ENCODE measurements around the gene SORCS2.

Gene SORCS2

DNA sequence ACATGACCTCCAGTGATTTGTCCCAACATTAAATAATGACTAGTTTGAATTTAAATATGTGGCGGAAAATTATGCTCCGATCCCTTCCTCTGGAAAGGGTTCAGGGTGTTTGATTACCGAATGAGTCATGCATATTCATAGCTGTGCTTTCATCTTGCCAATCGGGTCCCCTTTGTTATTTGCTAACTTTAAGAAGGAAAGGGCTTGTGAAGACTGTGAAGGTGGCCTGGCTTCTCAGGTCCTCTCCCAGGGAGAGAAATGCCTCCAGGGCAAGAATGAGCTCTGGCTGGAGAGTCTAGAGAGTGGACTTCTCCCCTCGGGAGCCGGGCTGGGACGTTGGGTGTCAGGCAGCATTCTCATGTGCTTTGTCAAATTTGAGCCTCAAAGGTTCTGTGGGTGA lies 397.9 kb downstream of the SORCS2 start:
- Histone ChIP-seq H3K36me3 (ENCODE audit: control insufficient read depth in 4 of 4, insufficient read depth in 4 of 4, low read length in 3 of 4) (no peaks in the 10 kb centered on the region), H3K4me1 (ENCODE audit: control extremely low read depth in 1 of 4, control insufficient read depth in 4 of 4, insufficient read depth in 4 of 4, low read length in 3 of 4) (no peaks in the 10 kb centered on the region), H3K27me3 (replicated peaks in 2 of 5; ENCODE audit: control insufficient read depth in 4 of 5, insufficient read depth in 5 of 5, low read length in 4 of 5) (peaks cover 0 to 58% (median 10%) of the 10 kb centered on the region in 5 experiments), H3K9me3 (ENCODE audit: control extremely low read depth in 1 of 5, control insufficient read depth in 4 of 5, insufficient read depth in 2 of 5, low read depth in 1 of 5, low read length in 4 of 5) (peaks cover 0 to 2% (median 0%) of the 10 kb centered on the region in 5 experiments), H3K27ac (ENCODE audit: insufficient read depth in 1 of 2, low read depth in 1 of 2, low read length in 2 of 2, poor library complexity in 1 of 2, severe bottlenecking in 2 of 2) (no peak overlapping the region), H3K4me3 (ENCODE audit: control insufficient read depth in 1 of 7, extremely low read depth in 1 of 7, insufficient read depth in 4 of 7, low read depth in 2 of 7, low read length in 6 of 7) (no peak overlapping the region)
- POLR2A ChIA-PET: no interaction called here
- WGBS (ENCODE audit: insufficient coverage): 69% methylated on average over 5 of the region's 7 CpGs
- CTCF ChIA-PET: no interaction called here
- DNase-seq: no peak

DNA sequence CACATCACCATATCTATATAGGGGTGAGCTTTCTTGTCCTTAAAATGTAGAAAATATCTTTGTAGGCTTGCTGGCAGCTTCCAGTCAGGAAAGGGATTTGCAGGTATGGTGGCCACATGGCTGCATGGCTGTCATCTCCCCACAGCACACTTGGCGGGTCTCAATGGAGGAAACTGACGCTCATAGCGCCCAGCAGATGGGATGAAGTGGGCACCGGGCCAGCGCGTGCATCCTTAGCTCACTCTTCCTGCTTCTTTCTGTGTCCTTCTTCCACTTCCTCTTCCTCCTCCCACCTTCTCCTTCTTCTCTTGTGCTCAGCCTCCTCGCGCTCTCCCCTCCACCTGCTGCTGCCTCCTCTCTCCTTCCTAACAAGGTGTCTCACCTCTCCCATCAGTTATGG lies 398.6 kb downstream of the SORCS2 start:
- H3K27me3 ChIP-seq (replicated peaks in 2 of 5; ENCODE audit: control insufficient read depth in 4 of 5, insufficient read depth in 5 of 5, low read length in 4 of 5): peaks cover 0 to 65% (median 9%) of the 10 kb centered on the region in 5 experiments
- 91% methylated on average over 7 of the region's 8 CpGs for WGBS (ENCODE audit: insufficient coverage)
- ChIA-PET POLR2A (no interaction called here), CTCF (interaction anchor here (0.7 kb wide), 1 partner anchor 129 kb away, joined by 3 read pairs; no protein-coding TSS in a partner anchor)
- H3K9me3 ChIP-seq (ENCODE audit: control extremely low read depth in 1 of 5, control insufficient read depth in 4 of 5, insufficient read depth in 2 of 5, low read depth in 1 of 5, low read length in 4 of 5): peaks cover 0 to 2% (median 0%) of the 10 kb centered on the region in 5 experiments
- H3K4me1 ChIP-seq (ENCODE audit: control extremely low read depth in 1 of 4, control insufficient read depth in 4 of 4, insufficient read depth in 4 of 4, low read length in 3 of 4): no peaks in the 10 kb centered on the region
- no peak overlapping the region for H3K27ac ChIP-seq (ENCODE audit: insufficient read depth in 1 of 2, low read depth in 1 of 2, low read length in 2 of 2, poor library complexity in 1 of 2, severe bottlenecking in 2 of 2)
- H3K36me3 ChIP-seq (ENCODE audit: control insufficient read depth in 4 of 4, insufficient read depth in 4 of 4, low read length in 3 of 4): no peaks in the 10 kb centered on the region
- no peak for DNase-seq
- no peak overlapping the region for H3K4me3 ChIP-seq (ENCODE audit: control insufficient read depth in 1 of 7, extremely low read depth in 1 of 7, insufficient read depth in 4 of 7, low read depth in 2 of 7, low read length in 6 of 7)

DNA sequence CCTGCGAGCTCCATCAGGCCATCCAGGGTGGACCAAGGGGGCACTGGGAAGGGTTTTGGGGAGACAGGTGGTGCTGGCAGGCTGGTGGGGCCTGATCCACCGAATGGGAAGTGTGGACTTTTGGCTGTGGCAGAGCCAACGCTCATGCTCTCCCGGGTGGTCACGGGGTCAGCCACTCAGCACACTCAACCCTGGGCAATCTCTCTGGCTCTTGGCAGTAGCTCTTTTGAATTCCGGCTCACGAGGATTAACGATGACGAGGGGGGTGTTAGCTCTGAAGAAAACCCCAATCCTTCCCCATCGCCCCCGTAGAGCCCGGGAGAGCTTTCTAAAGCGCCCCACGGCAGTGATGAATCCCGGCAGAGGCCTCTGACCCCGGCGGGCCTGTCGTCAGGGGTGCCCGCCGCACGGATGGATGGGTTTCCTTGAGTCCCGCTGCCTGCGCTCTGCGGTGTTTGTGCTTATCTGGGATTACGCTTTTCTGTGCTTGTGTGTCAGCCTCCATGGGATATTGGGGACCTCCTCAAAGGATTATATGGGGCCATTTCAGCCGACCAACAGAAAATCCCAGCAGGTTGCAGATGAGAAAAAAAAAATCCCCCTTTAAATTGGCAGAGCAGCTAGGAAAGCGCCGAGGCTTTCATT lies 399.2 kb downstream of the SORCS2 start:
- Histone ChIP-seq H3K27me3 (replicated peaks in 2 of 5; ENCODE audit: control insufficient read depth in 4 of 5, insufficient read depth in 5 of 5, low read length in 4 of 5) (peaks cover 0 to 71% (median 9%) of the 10 kb centered on the region in 5 experiments), H3K9me3 (ENCODE audit: control extremely low read depth in 1 of 5, control insufficient read depth in 4 of 5, insufficient read depth in 2 of 5, low read depth in 1 of 5, low read length in 4 of 5) (peaks cover 0 to 2% (median 0%) of the 10 kb centered on the region in 5 experiments), H3K4me1 (ENCODE audit: control extremely low read depth in 1 of 4, control insufficient read depth in 4 of 4, insufficient read depth in 4 of 4, low read length in 3 of 4) (no peaks in the 10 kb centered on the region), H3K4me3 (ENCODE audit: control insufficient read depth in 1 of 7, extremely low read depth in 1 of 7, insufficient read depth in 4 of 7, low read depth in 2 of 7, low read length in 6 of 7) (no peak overlapping the region), H3K27ac (ENCODE audit: insufficient read depth in 1 of 2, low read depth in 1 of 2, low read length in 2 of 2, poor library complexity in 1 of 2, severe bottlenecking in 2 of 2) (no peak overlapping the region), H3K36me3 (ENCODE audit: control insufficient read depth in 4 of 4, insufficient read depth in 4 of 4, low read length in 3 of 4) (no peaks in the 10 kb centered on the region)
- POLR2A ChIA-PET: no interaction called here
- WGBS (ENCODE audit: insufficient coverage): 94% methylated on average over 28 of the region's 28 CpGs
- no peak for DNase-seq
- CTCF ChIA-PET: interaction anchor here (0.7 kb wide), 1 partner anchor 129 kb away, joined by 3 read pairs; no protein-coding TSS in a partner anchor

DNA sequence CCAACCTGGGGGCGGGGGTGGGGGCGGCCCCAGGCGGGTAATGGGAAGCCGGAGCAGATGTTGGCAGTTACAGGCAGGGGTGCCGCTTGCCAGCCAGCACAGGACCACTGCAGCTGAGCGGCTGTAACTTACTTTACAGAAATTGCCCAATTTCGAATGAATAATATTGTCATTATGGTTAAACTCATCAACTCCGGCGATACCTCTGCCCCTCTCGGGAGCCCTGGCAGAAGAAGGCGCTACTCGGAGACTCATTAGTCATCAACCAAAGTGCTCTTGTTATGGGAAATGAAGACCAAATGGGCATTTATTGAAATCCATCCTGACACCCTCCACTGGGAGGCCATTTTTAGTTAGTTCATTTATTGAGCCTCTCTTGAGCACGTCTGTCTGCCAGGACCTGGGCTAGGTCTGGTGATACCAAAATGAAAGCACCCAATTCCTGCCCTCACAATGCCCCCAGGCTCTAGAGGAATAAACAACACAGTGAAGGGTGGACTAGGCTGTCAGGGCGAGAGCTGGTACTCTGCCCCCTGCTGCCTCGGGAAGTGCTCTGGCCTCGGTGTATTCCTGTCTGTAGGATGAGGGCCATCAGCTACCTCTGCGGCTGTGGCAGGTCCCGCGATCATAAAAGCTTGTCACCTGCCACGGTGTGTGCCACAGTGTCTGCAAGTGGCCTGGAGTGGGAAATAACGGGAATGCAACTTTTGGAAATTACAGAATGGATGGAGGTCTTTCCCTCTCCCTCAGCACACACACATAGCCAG lies 401.5 kb downstream of the SORCS2 start:
- DNase-seq: no peak
- Histone ChIP-seq H3K27me3 (replicated peaks in 2 of 5; ENCODE audit: control insufficient read depth in 4 of 5, insufficient read depth in 5 of 5, low read length in 4 of 5) (peaks cover 0 to 71% (median 8%) of the 10 kb centered on the region in 5 experiments), H3K27ac (ENCODE audit: insufficient read depth in 1 of 2, low read depth in 1 of 2, low read length in 2 of 2, poor library complexity in 1 of 2, severe bottlenecking in 2 of 2) (no peak overlapping the region), H3K4me1 (ENCODE audit: control extremely low read depth in 1 of 4, control insufficient read depth in 4 of 4, insufficient read depth in 4 of 4, low read length in 3 of 4) (no peaks in the 10 kb centered on the region), H3K4me3 (ENCODE audit: control insufficient read depth in 1 of 7, extremely low read depth in 1 of 7, insufficient read depth in 4 of 7, low read depth in 2 of 7, low read length in 6 of 7) (no peak overlapping the region), H3K36me3 (ENCODE audit: control insufficient read depth in 4 of 4, insufficient read depth in 4 of 4, low read length in 3 of 4) (no peaks in the 10 kb centered on the region), H3K9me3 (ENCODE audit: control extremely low read depth in 1 of 5, control insufficient read depth in 4 of 5, insufficient read depth in 2 of 5, low read depth in 1 of 5, low read length in 4 of 5) (peaks cover 0 to 2% (median 0%) of the 10 kb centered on the region in 5 experiments)
- WGBS (ENCODE audit: insufficient coverage): 77% methylated on average over 17 of the region's 21 CpGs
- CTCF ChIA-PET: no interaction called here
- POLR2A ChIA-PET: no interaction called here

DNA sequence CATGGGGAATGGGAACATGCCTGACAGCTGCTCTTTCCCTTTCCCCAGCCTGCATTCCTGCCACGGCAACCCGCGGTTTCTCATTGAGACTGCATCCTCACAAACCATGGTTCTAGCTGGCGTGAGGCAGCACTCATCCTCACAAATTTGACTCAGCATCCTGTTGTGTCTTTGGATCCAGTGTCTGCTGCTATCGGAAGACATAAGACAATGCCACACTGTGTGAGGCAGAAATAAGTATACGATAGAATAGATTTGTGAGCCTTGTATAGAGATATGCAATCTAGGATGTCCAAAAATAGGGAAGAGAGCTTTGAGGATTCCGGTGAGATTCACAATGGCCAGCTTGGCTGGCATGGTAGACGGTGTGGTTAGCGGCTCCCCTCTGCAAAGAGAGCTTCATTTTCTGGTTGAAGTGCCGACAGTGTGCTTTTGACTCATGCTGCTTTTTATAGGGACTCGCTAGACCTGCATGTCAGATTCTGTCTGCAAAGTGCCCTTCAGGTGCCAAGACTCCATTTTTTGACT lies 403.7 kb downstream of the SORCS2 start:
- Histone ChIP-seq H3K36me3 (ENCODE audit: control insufficient read depth in 4 of 4, insufficient read depth in 4 of 4, low read length in 3 of 4) (no peaks in the 10 kb centered on the region), H3K4me1 (ENCODE audit: control extremely low read depth in 1 of 4, control insufficient read depth in 4 of 4, insufficient read depth in 4 of 4, low read length in 3 of 4) (no peaks in the 10 kb centered on the region), H3K27me3 (replicated peaks in 2 of 5; ENCODE audit: control insufficient read depth in 4 of 5, insufficient read depth in 5 of 5, low read length in 4 of 5) (peaks cover 0 to 70% (median 5%) of the 10 kb centered on the region in 5 experiments), H3K4me3 (ENCODE audit: control insufficient read depth in 1 of 7, extremely low read depth in 1 of 7, insufficient read depth in 4 of 7, low read depth in 2 of 7, low read length in 6 of 7) (no peak overlapping the region), H3K9me3 (ENCODE audit: control extremely low read depth in 1 of 5, control insufficient read depth in 4 of 5, insufficient read depth in 2 of 5, low read depth in 1 of 5, low read length in 4 of 5) (peaks cover 0 to 2% (median 0%) of the 10 kb centered on the region in 5 experiments), H3K27ac (ENCODE audit: insufficient read depth in 1 of 2, low read depth in 1 of 2, low read length in 2 of 2, poor library complexity in 1 of 2, severe bottlenecking in 2 of 2) (no peak overlapping the region)
- POLR2A ChIA-PET: no interaction called here
- 73% methylated on average over 11 of the region's 11 CpGs for WGBS (ENCODE audit: insufficient coverage)
- CTCF ChIA-PET: no interaction called here
- DNase-seq: no peak

DNA sequence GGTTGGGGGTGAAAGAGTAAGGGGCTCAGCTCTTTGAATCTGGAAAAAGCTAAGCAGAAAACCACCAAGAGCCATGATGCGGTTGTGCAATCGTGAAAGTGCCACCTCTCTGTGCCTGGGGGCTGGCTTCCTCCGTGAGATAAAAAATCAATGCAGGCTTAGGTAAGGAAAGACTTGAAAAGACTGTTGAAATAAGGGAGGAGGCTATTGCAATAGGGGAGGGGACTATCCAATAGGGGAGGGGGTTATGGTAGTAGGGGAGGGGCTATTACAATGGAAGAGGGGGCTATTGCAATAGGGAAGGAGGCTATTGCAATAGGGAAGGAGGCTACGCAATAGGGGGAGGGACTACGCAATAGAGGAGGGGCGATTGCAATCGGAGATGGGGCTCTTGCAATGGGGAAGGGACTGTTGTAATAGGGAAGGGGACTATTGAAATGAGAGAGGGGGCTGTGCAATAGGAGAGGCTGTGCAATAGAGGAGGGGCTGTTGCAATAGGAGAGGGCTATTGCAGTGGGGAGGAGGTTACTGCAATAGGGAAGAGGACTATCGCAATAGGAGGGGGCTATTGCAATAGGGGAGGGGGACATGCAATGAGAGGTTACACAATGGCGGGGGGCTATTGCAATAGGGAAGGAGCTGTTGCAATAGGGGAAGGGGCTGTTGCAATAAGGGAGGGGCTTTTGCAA lies 404.7 kb downstream of the SORCS2 start:
- Histone ChIP-seq H3K27ac (ENCODE audit: insufficient read depth in 1 of 2, low read depth in 1 of 2, low read length in 2 of 2, poor library complexity in 1 of 2, severe bottlenecking in 2 of 2) (no peak overlapping the region), H3K4me3 (ENCODE audit: control insufficient read depth in 1 of 7, extremely low read depth in 1 of 7, insufficient read depth in 4 of 7, low read depth in 2 of 7, low read length in 6 of 7) (no peak overlapping the region), H3K4me1 (ENCODE audit: control extremely low read depth in 1 of 4, control insufficient read depth in 4 of 4, insufficient read depth in 4 of 4, low read length in 3 of 4) (no peaks in the 10 kb centered on the region), H3K27me3 (replicated peaks in 2 of 5; ENCODE audit: control insufficient read depth in 4 of 5, insufficient read depth in 5 of 5, low read length in 4 of 5) (peaks cover 0 to 67% (median 5%) of the 10 kb centered on the region in 5 experiments), H3K9me3 (ENCODE audit: control extremely low read depth in 1 of 5, control insufficient read depth in 4 of 5, insufficient read depth in 2 of 5, low read depth in 1 of 5, low read length in 4 of 5) (peaks cover 0 to 2% (median 0%) of the 10 kb centered on the region in 5 experiments), H3K36me3 (ENCODE audit: control insufficient read depth in 4 of 4, insufficient read depth in 4 of 4, low read length in 3 of 4) (no peaks in the 10 kb centered on the region)
- WGBS (ENCODE audit: insufficient coverage): 63% methylated on average over 9 of the region's 9 CpGs
- DNase-seq: no peak
- ChIA-PET CTCF (no interaction called here), POLR2A (no interaction called here)

Measured in common myeloid progenitor, CD34-positive (primary cell).